NB4 (cell line): ENCODE data around the gene IGFL1.
"Not testable (repeated sequence)": the region's sequence is repeated elsewhere in the genome, so short reads cannot be mapped to it uniquely, and the experiment has no call there.

Experiments used
- DNase-seq: peaks from one replicate; pipeline ENCODE4 v3.0.0; 2010; ENCODE audit warnings: low read depth
- H3K4me3 ChIP-seq: one replicate; pipeline ENCODE4 v1.5.1; 2011; ENCODE audit warnings: mild to moderate bottlenecking, low read depth, low read length, moderate library complexity
- CTCF ChIP-seq: IDR thresholded peaks from one replicate; pipeline ENCODE4 v1.5.1; 2012; ENCODE audit warnings: low read depth, low read length
- MYC ChIP-seq: IDR thresholded peaks from 2 replicates; pipeline ENCODE4 v1.6.1; 2011; ENCODE audit warnings: low read depth, low read length
- POLR2A ChIP-seq: IDR thresholded peaks from 2 replicates; pipeline ENCODE4 v1.6.1; 2011; ENCODE audit warnings: mild to moderate bottlenecking; ENCODE audit not compliant: insufficient read length; ENCODE audit errors: extremely low read depth
- TF ChIP-seq, protein P1 (sequence below): IDR thresholded peaks from 2 replicates; pipeline ENCODE4 v1.6.1; 2011; ENCODE audit warnings: low read depth, low read length

IGFL1 gene

DNA sequence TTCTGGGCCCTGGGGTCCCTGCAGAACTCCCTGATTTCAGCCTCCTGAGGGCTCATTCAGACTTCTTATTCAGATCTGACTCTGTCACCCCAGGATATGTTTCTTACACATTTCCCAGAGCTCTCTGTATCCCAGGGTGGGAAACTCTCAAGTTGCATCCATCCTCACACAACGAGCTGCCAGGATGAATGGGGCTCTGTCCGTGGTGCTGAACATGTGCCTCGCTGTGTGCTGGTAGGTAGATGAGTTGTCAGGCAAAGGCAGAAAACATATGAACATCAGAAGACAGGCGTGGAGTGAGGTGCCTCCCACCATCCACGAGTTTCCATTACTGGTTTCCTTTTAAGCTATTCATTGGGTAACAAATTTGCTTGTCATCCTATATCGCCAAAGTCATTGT lies 11.4 kb upstream of the IGFL1 start:
- peak; percentile 78 for DNase-seq
- no peak overlapping the region for H3K4me3 ChIP-seq
- TF ChIP-seq CTCF (no peak), MYC (peak; percentile 72), POLR2A (no peak)
- TF ChIP-seq, protein P1, sequence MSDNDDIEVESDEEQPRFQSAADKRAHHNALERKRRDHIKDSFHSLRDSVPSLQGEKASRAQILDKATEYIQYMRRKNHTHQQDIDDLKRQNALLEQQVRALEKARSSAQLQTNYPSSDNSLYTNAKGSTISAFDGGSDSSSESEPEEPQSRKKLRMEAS, result peak; percentile 96

GRCh38 chr19:46220038-46220615 lies 9.4 kb upstream of the IGFL1 start:
- no peak overlapping the region for H3K4me3 ChIP-seq
- TF ChIP-seq, protein P1, result no peak
- TF ChIP-seq MYC (no peak), POLR2A (no peak), CTCF (no peak)
- DNase-seq, result no peak

- no peak for DNase-seq
- H3K4me3 ChIP-seq, result no peak overlapping the region
- TF ChIP-seq, protein P1, result no peak
- no peak for TF ChIP-seq CTCF
- TF ChIP-seq POLR2A, result no peak
- no peak for TF ChIP-seq MYC
Measured at GRCh38 chr19:46221152-46221551, 8.4 kb upstream of the IGFL1 start.

DNA sequence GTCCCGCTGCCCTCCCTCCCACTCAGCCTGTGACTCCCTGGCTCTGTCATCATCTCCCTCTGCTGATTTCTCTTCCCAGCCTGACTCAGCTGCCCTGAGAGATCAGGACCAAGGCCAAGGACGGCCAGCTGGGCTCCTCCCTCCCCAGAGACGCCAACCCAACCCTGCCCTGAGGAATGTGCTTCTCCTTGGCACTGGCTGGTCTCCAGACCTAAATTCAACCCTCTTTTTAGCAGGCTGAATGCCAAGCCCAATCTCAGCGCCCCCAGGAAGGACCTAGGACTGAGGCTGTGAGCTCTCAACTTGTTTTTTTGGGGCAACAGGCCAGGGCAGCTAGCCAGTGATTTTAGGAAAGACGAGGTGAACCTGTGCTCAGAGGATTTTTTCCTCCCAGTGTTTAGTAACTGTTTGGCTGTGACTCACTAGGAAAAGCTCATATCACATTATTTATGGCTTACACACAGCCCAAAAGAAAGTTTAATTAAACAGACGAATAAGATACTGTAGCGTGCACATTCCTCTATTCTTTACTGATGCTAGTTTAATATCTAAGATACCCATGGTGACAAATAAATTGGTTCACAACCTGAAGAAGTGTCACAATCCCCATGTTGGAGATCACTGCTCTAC lies 7.4 kb upstream of the IGFL1 start:
- DNase-seq, result peak; percentile 37
- H3K4me3 ChIP-seq, result no peak overlapping the region
- TF ChIP-seq CTCF, result no peak
- no peak for TF ChIP-seq POLR2A
- TF ChIP-seq, protein P1, result no peak
- TF ChIP-seq MYC, result no peak

DNA sequence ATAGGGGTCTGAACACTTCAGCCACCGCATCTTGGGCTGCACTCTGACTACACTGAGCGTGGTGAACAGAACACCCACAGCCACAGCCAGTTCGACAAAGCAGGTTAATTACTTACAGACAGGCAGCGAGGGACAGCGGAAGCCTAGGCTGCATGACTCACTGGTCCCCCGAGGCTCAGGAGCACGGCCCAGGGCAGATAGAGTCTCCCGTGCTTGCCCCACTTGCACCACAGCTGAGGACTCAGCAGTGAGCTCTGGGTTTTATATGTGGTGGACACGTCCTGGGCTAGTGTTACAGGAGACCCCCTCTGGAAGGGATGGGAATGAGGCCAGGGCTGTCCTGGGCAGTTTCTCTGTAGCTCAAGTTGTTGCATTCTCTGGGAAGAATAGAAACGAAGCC lies 5.8 kb upstream of the IGFL1 start:
- H3K4me3 ChIP-seq, result not testable (repeated sequence)
- peak; percentile 85 for DNase-seq

DNA sequence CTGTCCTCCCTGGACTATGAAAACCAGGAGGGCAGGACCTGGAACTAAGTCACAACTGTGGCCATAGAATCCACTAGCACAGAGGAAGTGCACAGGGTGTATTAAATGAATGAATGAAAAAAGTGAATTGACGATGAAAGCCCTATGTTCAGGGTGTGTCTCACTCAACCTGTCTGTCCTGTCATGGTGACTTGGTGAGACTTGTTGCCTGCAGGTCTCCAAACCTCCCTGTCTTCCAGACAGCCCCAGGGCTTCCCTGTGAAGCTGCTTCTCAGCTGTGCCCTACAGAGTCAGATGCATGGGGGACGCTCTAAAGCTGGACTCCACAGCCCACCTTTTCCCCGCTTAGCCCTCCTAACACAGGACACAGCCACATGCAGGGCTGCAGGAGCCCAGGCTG lies 4.8 kb upstream of the IGFL1 start:
- TF ChIP-seq, protein P1, result no peak
- TF ChIP-seq POLR2A, result no peak
- no peak for TF ChIP-seq MYC
- TF ChIP-seq CTCF, result no peak
- H3K4me3 ChIP-seq, result no peak overlapping the region
- DNase-seq, result no peak
